GM12891 (cell line): ENCODE data around the gene LRRC7. TPM values are rescaled to one million over a fixed set of nuclear protein-coding genes. Genes with fewer than 3 reads are reported as not detected.

Source experiments
- DNase-seq: peaks from one replicate; pipeline ENCODE4 v3.0.0; 2011; ENCODE audit warnings: low spot score; ENCODE audit not compliant: insufficient read length
- FAIRE-seq: peaks from 2 replicates; lab custom pipeline; 2011; peaks lifted over from hg19 to GRCh38; lab: Jason Lieb, UNC
- PAX5 ChIP-seq: IDR thresholded peaks from 2 replicates; pipeline ENCODE4 v1.6.1; 2011; ENCODE audit warnings: low read length, moderate library complexity, mild to moderate bottlenecking; ENCODE audit not compliant: insufficient read depth, severe bottlenecking
- POLR2A ChIP-seq: IDR thresholded peaks from 2 replicates; pipeline ENCODE4 v1.6.1; 2011; ENCODE audit warnings: low read depth, low read length, control low read depth
- POLR2AphosphoS5 ChIP-seq: IDR thresholded peaks from 2 replicates; pipeline ENCODE4 v1.6.1; 2011; ENCODE audit warnings: low read depth, low read length, control low read depth
- POU2F2 ChIP-seq: IDR thresholded peaks from 2 replicates; pipeline ENCODE4 v1.6.1; 2011; ENCODE audit warnings: low read depth, mild to moderate bottlenecking, control low read depth, low read length, moderate library complexity
- SPI1 ChIP-seq: IDR thresholded peaks from 2 replicates; pipeline ENCODE4 v1.6.1; 2011; ENCODE audit warnings: low read depth, low read length, control low read depth
- TAF1 ChIP-seq: IDR thresholded peaks from 2 replicates; pipeline ENCODE4 v1.6.1; 2011; ENCODE audit warnings: low read depth, low read length, control low read depth
- polyA plus RNA-seq: library from polyadenylated mRNA; unstranded; fragments of >200 nt; gene quantifications from one replicate; pipeline ENCODE4 v1.2.1, GENCODE V29; 2012; ENCODE audit warnings: low read depth, missing spikeins, inconsistent platforms; ENCODE audit not compliant: missing spikeins

The LRRC7 gene
- not detected for polyA plus RNA-seq

- TF ChIP-seq TAF1, result no peak
- no peak for TF ChIP-seq POU2F2
- no peak for TF ChIP-seq SPI1
- TF ChIP-seq PAX5, result no peak
- no peak for TF ChIP-seq POLR2AphosphoS5
- no peak for TF ChIP-seq POLR2A
- DNase-seq (peak; percentile 2), FAIRE-seq (no peak)
These were observed at the start of gene LRRC7 for GRCh38 chr1:69567652-69568420. Gene LRRC7 (plus strand): TSS chr1:69567922. CDS start chr1:69568640, 718 bp downstream.

- no peak for DNase-seq
- TF ChIP-seq PAX5, result no peak
- TF ChIP-seq TAF1, result no peak
- no peak for TF ChIP-seq POLR2AphosphoS5
- TF ChIP-seq POLR2A, result no peak
- TF ChIP-seq SPI1, result no peak
- no peak for TF ChIP-seq POU2F2
- no peak for FAIRE-seq
These were observed 48.7 kb upstream of the LRRC7 start for GRCh38 chr1:69519006-69519405.

GRCh38 chr1:69520326-69520725 is 47.4 kb upstream of the LRRC7 start:
- no peak for FAIRE-seq
- TF ChIP-seq POU2F2, result no peak
- TF ChIP-seq POLR2A, result no peak
- no peak for TF ChIP-seq PAX5
- no peak for TF ChIP-seq POLR2AphosphoS5
- no peak for TF ChIP-seq SPI1
- TF ChIP-seq TAF1, result no peak

GRCh38 chr1:69523032-69523431 is 44.7 kb upstream of the LRRC7 start:
- DNase-seq (no peak), FAIRE-seq (no peak)
- TF ChIP-seq POLR2A (no peak), PAX5 (no peak), TAF1 (no peak), POU2F2 (no peak), SPI1 (no peak), POLR2AphosphoS5 (no peak)

More at GRCh38 chr1:69520326-69520725, 47.4 kb upstream of the LRRC7 start:
- DNase-seq, result no peak

GRCh38 chr1:69523461-69523860 is 44.3 kb upstream of the LRRC7 start:
- FAIRE-seq (no peak), DNase-seq (no peak)
- TF ChIP-seq POLR2A, result no peak
- no peak for TF ChIP-seq SPI1
- TF ChIP-seq PAX5, result no peak
- TF ChIP-seq TAF1, result no peak
- TF ChIP-seq POU2F2, result no peak
- no peak for TF ChIP-seq POLR2AphosphoS5

GRCh38 chr1:69524015-69524414 is 43.7 kb upstream of the LRRC7 start:
- no peak for TF ChIP-seq POLR2AphosphoS5
- TF ChIP-seq TAF1, result no peak
- TF ChIP-seq PAX5, result no peak
- TF ChIP-seq POLR2A, result no peak
- TF ChIP-seq POU2F2, result no peak
- no peak for TF ChIP-seq SPI1
- FAIRE-seq, result no peak
- DNase-seq, result no peak

GRCh38 chr1:69527273-69527672 is 40.4 kb upstream of the LRRC7 start:
- TF ChIP-seq POLR2A (no peak), PAX5 (no peak), POU2F2 (no peak), SPI1 (no peak), TAF1 (no peak), POLR2AphosphoS5 (no peak)
- no peak for FAIRE-seq
- no peak for DNase-seq

GRCh38 chr1:69528376-69528775 is 39.3 kb upstream of the LRRC7 start:
- no peak for FAIRE-seq
- no peak for TF ChIP-seq POU2F2
- TF ChIP-seq SPI1, result no peak
- TF ChIP-seq POLR2A, result no peak
- TF ChIP-seq TAF1, result no peak
- TF ChIP-seq POLR2AphosphoS5, result no peak
- TF ChIP-seq PAX5, result no peak
- no peak for DNase-seq

GRCh38 chr1:69533343-69533742 is 34.4 kb upstream of the LRRC7 start:
- no peak for FAIRE-seq

GRCh38 chr1:69534829-69535228 is 32.9 kb upstream of the LRRC7 start:
- TF ChIP-seq PAX5, result no peak
- TF ChIP-seq SPI1, result no peak
- no peak for TF ChIP-seq POLR2AphosphoS5
- no peak for TF ChIP-seq POU2F2
- TF ChIP-seq TAF1, result no peak
- TF ChIP-seq POLR2A, result no peak
- DNase-seq (no peak), FAIRE-seq (no peak)

More at GRCh38 chr1:69533343-69533742, 34.4 kb upstream of the LRRC7 start:
- no peak for DNase-seq
- TF ChIP-seq POLR2AphosphoS5, result no peak
- TF ChIP-seq POU2F2, result no peak
- no peak for TF ChIP-seq POLR2A
- no peak for TF ChIP-seq TAF1

- no peak for TF ChIP-seq SPI1
- TF ChIP-seq POLR2A, result no peak
- TF ChIP-seq PAX5, result no peak
- TF ChIP-seq POU2F2, result no peak
- no peak for TF ChIP-seq TAF1
- no peak for TF ChIP-seq POLR2AphosphoS5
- DNase-seq (no peak), FAIRE-seq (no peak)
These were observed 32.2 kb upstream of the LRRC7 start for GRCh38 chr1:69535490-69535889.
